Mesodermal cell (in vitro differentiated cells): ENCODE measurements around the gene MORN1.
"Not testable (repeated sequence)": the region's sequence is repeated elsewhere in the genome, so short reads cannot be mapped to it uniquely, and the experiment has no call there.

Experiments
- H3K27ac ChIP-seq: 2 replicates; pipeline ENCODE4 v1.7.0; 2013; ENCODE audit warnings: mild to moderate bottlenecking, low read depth, low read length, moderate library complexity; ENCODE audit not compliant: severe bottlenecking
- H3K36me3 ChIP-seq: 2 replicates; pipeline ENCODE4 v1.7.1; 2013; ENCODE audit warnings: mild to moderate bottlenecking, low read length, moderate library complexity; ENCODE audit not compliant: control insufficient read depth, insufficient read depth
- H3K4me1 ChIP-seq: one replicate; pipeline ENCODE4 v1.7.1; 2013; ENCODE audit warnings: mild to moderate bottlenecking, low read length; ENCODE audit not compliant: insufficient read depth, control insufficient read depth, poor library complexity, severe bottlenecking
- H3K4me3 ChIP-seq: 2 replicates; pipeline ENCODE4 v1.7.0; 2013; ENCODE audit warnings: low read length, control low read depth, mild to moderate bottlenecking; ENCODE audit not compliant: insufficient read depth, poor library complexity, severe bottlenecking; ENCODE audit errors: extremely low read depth
- H3K9me3 ChIP-seq: 2 replicates; pipeline ENCODE4 v1.7.1; 2013; ENCODE audit warnings: mild to moderate bottlenecking, low read length, moderate library complexity; ENCODE audit not compliant: control insufficient read depth
- WGBS, 2 experiments: methylation state at CpG; one replicate each; pipeline ENCODE4 v1.1.5; 2013; ENCODE audit warnings: missing lambda C conversion rate in 2 of 2; ENCODE audit not compliant: insufficient coverage in 2 of 2; 5-methylcytosine and 5-hydroxymethylcytosine counted together

Gene MORN1

GRCh38 chr1:2299131-2299627 is 92.2 kb downstream of the MORN1 start:
- Histone ChIP-seq H3K27ac (no peak overlapping the region), H3K9me3 (no peaks in the 10 kb centered on the region), H3K4me3 (no peak overlapping the region), H3K4me1 (peaks cover 8% of the 10 kb centered on the region), H3K36me3 (peaks cover 66% of the 10 kb centered on the region)
- WGBS, 2 experiments = 93 to 95% methylated on average over 12 to 22 of the region's 24 CpGs

GRCh38 chr1:2298685-2299084 is 92.7 kb downstream of the MORN1 start:
- Histone ChIP-seq H3K27ac (no peak overlapping the region), H3K36me3 (peaks cover 68% of the 10 kb centered on the region), H3K4me1 (peaks cover 12% of the 10 kb centered on the region), H3K9me3 (no peaks in the 10 kb centered on the region), H3K4me3 (no peak overlapping the region)
- 91 to 95% methylated on average over 9 to 11 of the region's 12 CpGs for WGBS, 2 experiments

DNA sequence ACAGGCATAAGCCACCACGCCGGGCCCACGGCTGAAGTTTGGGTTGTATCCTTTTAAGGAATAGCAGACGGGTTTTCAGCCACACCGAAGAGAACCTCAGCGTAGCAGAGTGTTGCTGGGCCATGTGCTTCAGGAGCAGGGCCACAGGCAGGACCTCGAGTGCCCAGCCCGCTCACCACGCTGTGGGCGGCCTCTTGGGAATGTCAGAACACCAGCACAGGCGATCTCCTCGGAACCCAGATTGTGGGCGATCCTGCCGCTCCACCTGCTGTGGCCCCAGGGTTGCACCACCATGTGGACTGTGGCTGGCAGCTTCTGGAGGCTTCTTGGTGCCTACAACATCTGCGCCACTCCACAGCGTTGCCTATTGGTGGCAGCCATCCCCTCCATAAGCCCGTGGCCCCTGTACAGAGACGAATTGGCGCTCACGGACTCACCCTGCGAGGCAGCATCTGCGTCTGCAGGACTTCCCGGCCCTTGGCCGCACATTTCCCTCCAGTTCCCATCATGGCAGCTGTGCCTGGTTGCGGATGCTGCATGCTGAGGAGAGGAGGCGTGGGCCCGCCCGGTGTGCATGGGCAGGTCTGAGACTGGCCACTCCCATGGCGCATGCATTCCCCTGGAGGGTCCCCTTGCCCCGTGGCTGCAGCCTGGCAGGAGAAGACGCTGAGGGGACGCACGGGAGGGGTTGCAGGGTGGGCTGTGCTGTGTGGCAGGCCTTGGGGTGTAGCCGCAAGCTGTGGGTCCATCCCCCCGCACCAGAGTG is 93.9 kb downstream of the MORN1 start:
- no peaks in the 10 kb centered on the region for H3K9me3 ChIP-seq
- H3K36me3 ChIP-seq = peaks cover 60% of the 10 kb centered on the region
- H3K4me3 ChIP-seq = no peak overlapping the region
- 98% methylated on average over 32 to 35 of the region's 35 CpGs for WGBS, 2 experiments
- H3K4me1 ChIP-seq = peaks cover 12% of the 10 kb centered on the region
- no peak overlapping the region for H3K27ac ChIP-seq

DNA sequence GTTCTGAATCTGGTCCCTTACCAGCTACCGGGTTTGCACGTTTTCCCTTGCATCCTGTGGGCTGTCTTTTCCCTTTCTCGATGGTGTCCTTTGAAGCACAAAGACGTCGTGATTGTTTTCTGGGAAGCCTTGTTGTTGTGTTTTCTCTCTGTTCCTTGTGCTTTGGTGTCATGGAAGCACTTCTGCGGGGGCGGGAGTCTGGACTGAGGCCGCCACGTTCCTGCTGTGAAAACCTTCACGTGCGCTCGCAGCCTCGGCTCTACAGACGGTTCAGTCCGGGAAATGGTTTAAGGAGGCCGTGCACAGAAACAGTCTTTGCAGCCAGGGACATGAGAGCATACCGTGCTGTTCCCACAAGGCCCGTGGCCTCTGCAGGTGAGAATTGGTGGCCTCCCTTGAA is 94.7 kb downstream of the MORN1 start:
- no peak overlapping the region for H3K4me3 ChIP-seq
- peaks cover 12% of the 10 kb centered on the region for H3K4me1 ChIP-seq
- 88 to 96% methylated on average over 17 to 18 of the region's 18 CpGs for WGBS, 2 experiments
- H3K27ac ChIP-seq = no peak overlapping the region
- peaks cover 60% of the 10 kb centered on the region for H3K36me3 ChIP-seq
- no peaks in the 10 kb centered on the region for H3K9me3 ChIP-seq

DNA sequence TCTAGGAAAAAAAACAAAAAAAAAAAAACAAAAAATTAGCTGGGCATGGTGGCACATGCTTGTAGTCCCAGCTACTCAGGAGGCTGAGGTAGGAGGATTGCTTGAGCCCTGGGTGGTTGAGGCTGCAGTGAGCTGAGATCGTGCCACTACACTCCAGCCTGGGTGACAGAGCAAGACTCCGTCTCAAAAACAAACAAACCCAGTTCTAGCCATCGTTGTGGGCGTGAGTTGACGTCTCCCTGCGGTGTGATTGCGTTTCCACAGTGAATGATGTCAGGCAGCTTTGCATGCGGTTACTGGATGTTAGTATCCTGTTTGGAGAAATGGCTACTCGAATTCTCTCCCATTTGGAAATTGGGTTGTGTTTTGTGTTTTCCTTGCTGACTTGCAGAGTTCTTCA is 95.1 kb downstream of the MORN1 start:
- peaks cover 12% of the 10 kb centered on the region for H3K4me1 ChIP-seq
- WGBS, 2 experiments = 87 to 93% methylated on average over 4 to 9 of the region's 9 CpGs
- peak overlapping the region; percentile 29 for H3K27ac ChIP-seq
- peaks cover 58% of the 10 kb centered on the region for H3K36me3 ChIP-seq
- H3K4me3 ChIP-seq, H3K9me3 ChIP-seq: not testable (repeated sequence)

DNA sequence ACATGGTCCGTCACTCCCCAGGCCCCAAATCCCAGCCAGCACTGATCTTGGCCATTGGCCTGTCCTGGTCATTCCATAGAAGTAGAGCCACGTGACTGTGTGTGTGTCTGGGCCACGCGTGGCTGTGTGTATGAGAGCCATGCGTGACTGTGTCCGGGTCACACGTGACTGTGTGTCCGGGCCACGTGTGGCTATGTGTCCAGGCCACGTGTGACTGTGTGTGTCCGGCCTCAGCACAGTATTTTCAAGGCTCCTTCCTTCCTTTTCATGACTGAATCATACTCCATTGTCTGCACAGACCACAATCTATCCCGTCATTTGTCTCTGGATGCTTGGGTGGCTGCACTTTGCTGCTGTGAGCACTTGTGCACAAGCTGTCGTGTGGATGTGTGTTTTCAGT is 95.8 kb downstream of the MORN1 start:
- WGBS, 2 experiments = 95 to 98% methylated on average over 13 of the region's 13 CpGs

DNA sequence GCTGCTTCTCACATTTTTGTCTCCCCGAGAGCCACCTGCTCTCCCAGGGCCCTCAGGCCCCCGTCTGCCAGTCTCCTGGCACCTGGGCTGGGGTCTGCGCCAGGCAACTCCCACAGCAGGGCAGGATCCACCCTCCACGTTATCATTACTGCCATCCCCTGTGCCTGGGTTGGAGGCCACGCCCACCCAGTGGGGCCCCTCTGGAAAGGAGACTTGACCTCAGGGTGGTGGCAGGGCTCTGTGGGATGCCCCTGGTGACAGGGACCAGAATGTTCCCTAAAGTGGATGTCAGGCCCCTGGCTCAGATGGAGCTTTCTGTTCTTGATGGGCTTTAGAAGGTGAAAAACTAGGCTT is 96.7 kb downstream of the MORN1 start:
- Histone ChIP-seq H3K4me1 (peaks cover 11% of the 10 kb centered on the region), H3K27ac (no peak overlapping the region), H3K9me3 (no peaks in the 10 kb centered on the region), H3K4me3 (no peak overlapping the region), H3K36me3 (peaks cover 58% of the 10 kb centered on the region)
- 92 to 95% methylated on average over 4 to 5 of the region's 5 CpGs for WGBS, 2 experiments

More for the DNA sequence above, 95.8 kb downstream of the MORN1 start:
- peaks cover 58% of the 10 kb centered on the region for H3K36me3 ChIP-seq
- H3K4me3 ChIP-seq = no peak overlapping the region
- H3K4me1 ChIP-seq = peaks cover 14% of the 10 kb centered on the region
- H3K9me3 ChIP-seq = no peaks in the 10 kb centered on the region
- H3K27ac ChIP-seq = no peak overlapping the region

- H3K36me3 ChIP-seq = peaks cover 58% of the 10 kb centered on the region
- H3K4me3 ChIP-seq = no peak overlapping the region
- H3K4me1 ChIP-seq = peaks cover 8% of the 10 kb centered on the region
- no peak overlapping the region for H3K27ac ChIP-seq
- WGBS, 2 experiments = 99% methylated on average over 19 to 22 of the region's 23 CpGs
- no peaks in the 10 kb centered on the region for H3K9me3 ChIP-seq
These were observed 97.2 kb downstream of the MORN1 start for GRCh38 chr1:2294033-2294724.

DNA sequence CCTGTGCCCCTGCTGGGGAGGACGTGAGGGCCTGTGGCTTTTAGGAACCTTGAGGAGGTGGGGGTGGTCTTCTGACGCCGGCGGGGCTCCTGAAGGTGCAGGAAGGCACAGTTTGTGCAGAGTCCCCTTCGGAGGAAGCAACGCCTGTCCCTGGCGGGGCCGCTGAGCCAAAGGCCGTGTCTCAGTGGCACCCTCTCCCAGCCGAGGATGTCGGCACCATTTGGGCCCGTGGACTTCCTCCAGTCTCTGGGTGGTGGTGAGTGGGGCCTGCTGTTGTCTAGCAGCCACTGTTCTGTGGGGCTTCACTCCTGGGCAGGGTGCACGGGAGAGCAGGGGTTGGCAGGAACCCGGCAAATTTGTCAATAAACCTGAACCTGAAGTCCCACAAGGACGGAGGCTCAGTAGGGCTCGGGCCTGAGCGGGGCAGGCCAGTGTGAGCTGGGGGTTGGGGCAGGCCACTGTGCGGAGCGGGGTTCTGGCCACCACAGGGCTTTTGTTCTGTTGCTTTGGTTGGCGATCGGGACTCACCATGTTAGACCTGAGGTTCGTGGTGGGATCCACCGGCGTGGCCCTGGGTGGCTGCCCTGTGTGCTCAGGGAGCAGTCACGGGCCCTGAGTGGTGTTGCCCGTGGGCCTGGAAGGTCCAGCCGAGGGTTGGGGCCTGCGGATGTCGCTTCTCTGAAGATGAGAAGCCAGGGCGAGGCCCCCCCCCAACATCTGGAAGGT is 98.5 kb downstream of the MORN1 start:
- Histone ChIP-seq H3K36me3 (peaks cover 54% of the 10 kb centered on the region), H3K9me3 (no peaks in the 10 kb centered on the region), H3K4me3 (no peak overlapping the region), H3K27ac (no peak overlapping the region), H3K4me1 (peaks cover 8% of the 10 kb centered on the region)
- WGBS, 2 experiments = 94 to 97% methylated on average over 28 to 30 of the region's 30 CpGs

DNA sequence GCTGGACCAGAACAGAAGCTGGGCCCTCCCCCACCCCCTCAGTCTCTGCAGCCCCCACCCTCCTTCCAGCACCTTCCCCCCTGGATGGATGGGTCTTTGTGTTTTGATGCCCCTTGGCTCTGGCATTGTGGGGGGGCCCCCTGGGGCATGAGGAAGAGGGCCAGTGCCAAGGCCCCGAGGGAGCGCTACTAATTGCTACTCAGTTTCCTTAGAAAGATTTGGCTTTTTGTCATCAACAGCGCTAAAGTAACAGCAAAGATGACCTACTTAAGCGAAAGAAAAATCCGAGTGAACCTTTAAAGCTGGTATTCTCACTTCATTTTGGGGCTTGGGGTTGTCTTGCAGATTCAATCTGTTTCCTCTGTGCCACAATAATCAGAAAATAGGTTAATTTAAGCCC is 99.8 kb downstream of the MORN1 start:
- H3K4me1 ChIP-seq = peaks cover 8% of the 10 kb centered on the region
- 83 to 93% methylated on average over 4 to 5 of the region's 5 CpGs for WGBS, 2 experiments

More for the DNA sequence above, 99.8 kb downstream of the MORN1 start:
- Histone ChIP-seq H3K36me3 (peaks cover 47% of the 10 kb centered on the region), H3K4me3 (no peak overlapping the region), H3K9me3 (no peaks in the 10 kb centered on the region), H3K27ac (no peak overlapping the region)
